PC-9 (cell line): ENCODE measurements around the gene HPD.

Experiments used
- CTCF ChIP-seq: fragments of 200-600 bp; sonication (generic); conservative IDR thresholded peaks from 2 replicates; pipeline ENCODE4 v1.6.1; 2017; ENCODE audit warnings: mixed run types, antibody characterized with exemption, mild to moderate bottlenecking, moderate library complexity
- EZH2 ChIP-seq: fragments of 200-600 bp; sonication (generic); IDR thresholded peaks from 2 replicates; pipeline ENCODE4 v1.8.0; 2017; ENCODE audit warnings: antibody characterized with exemption, low read depth

DNA sequence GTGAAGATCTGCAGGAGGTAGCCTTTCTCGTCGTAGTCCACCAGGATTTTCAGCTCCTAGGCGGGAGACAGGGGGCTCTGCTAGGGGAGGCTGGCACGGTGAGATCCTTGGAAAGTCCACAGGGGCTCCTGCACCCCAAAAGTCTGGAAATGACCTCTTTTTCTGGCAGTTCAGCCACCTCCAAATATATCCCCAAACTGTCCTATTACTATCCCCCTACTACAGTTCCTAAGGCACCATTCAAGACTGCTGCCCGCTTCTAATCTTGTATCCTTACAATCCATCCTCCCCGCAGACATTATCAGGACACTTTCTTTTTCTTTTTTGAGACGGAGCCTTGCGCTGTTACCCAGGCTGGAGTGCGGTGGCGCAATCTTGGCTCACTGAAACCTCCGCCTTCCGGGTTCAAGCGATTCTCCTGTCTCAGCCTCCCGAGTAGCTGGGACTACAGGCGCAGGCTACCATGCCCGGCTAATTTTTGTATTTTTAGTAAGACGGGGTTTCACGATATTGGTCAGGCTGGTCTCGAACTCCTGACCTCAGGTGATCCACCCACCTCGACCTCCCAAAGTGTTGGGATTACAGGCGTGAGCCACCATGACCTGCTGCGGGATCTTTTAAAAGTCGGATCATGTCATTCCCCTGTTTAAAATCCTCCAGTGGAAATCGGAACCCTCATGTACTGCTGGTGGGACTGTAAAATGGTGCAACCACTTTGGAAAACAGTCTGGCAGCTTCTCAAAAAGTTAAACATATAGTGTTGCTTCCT is 18.5 kb downstream of the HPD start:
- TF ChIP-seq CTCF (no peak), EZH2 (no peak)
